H7 (cell line): Measurements from ENCODE around the gene ANXA7. TPM values are rescaled to one million over a fixed set of nuclear protein-coding genes. Genes with fewer than 3 reads are reported as not detected.
"Not testable (repeated sequence)": the region's sequence is repeated elsewhere in the genome, so short reads cannot be mapped to it uniquely, and the experiment has no call there.

Source experiments
- DNase-seq: peaks from one replicate; pipeline ENCODE4 v3.0.0; 2012
- H3K27me3 ChIP-seq: 2 replicates; pipeline ENCODE4 v1.6.0; 2011; ENCODE audit warnings: mild to moderate bottlenecking, low read length; ENCODE audit not compliant: control insufficient read depth, insufficient read depth
- H3K36me3 ChIP-seq: replicated peaks from 2 replicates; pipeline ENCODE4 v1.5.1; 2011; ENCODE audit warnings: low read length; ENCODE audit not compliant: control insufficient read depth, insufficient read depth
- H3K4me3 ChIP-seq: 2 replicates; pipeline ENCODE4 v1.5.1; 2011; ENCODE audit warnings: low read depth, mild to moderate bottlenecking, control low read depth, low read length, moderate library complexity; ENCODE audit not compliant: insufficient read depth
- total RNA-seq: library from RNA; depleted of rRNA; stranded (reverse); fragments of >200 nt; shearing (Covaris generic); gene quantifications from 2 replicates; pipeline ENCODE4 v1.2.3, GENCODE V29; 2014; rRNA removed

The ANXA7 gene
- total RNA-seq, 1 experiment from 2014 or later: 97.7 TPM

DNA sequence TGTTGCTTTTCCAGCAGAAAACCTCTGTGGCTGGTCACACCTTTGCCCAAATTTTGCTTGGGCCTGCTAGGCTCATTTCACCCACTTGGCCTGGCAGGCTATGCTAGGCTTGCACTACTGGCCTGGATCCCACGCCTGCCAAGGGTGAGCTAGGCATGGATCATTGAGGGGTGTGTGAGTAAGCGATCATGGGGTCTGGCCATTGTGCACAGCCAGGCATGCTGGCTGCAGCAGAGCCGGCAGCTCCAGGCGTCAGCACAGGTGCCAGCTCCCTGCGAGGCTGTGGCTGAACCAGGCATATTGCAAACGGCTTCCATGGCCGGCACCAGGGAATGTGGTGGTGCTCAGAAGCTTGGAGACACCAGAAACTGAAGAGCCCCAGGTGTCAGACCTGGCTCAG lies 74.4 kb downstream of the ANXA7 start:
- H3K4me3 ChIP-seq: no peak overlapping the region

DNA sequence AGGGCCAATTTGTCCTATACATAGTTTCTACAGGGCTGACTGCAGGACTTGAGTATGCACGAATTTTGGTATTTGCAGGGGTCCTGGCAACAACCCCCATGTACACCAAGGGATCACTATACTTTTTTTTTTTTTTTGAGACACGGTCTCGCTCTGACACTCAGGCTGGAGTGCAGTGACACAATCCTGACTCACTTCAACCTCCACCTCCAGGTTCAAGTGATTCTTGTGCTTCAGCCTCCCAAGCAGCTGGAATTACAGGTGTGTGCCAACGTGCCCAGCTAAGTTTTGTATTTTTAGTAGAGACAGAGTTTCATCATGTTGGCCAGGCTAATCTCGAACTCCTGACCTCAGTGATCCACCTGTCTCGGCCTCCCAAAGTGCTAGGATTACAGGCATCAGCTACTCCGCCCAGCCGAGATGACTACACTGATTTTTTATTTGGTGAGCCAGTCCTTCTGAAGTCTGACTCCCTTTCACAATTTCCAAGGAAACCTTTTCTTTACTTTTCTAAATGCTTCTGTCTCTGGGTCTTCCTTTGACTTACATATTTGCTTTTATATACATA lies 75.0 kb downstream of the ANXA7 start:
- Histone ChIP-seq H3K27me3 (no peaks in the 10 kb centered on the region), H3K4me3 (no peak overlapping the region), H3K36me3 (no peaks in the 10 kb centered on the region)
- no peak for DNase-seq

More for the DNA sequence above, 74.4 kb downstream of the ANXA7 start:
- Histone ChIP-seq H3K27me3 (no peaks in the 10 kb centered on the region), H3K36me3 (no peaks in the 10 kb centered on the region)
- no peak for DNase-seq

DNA sequence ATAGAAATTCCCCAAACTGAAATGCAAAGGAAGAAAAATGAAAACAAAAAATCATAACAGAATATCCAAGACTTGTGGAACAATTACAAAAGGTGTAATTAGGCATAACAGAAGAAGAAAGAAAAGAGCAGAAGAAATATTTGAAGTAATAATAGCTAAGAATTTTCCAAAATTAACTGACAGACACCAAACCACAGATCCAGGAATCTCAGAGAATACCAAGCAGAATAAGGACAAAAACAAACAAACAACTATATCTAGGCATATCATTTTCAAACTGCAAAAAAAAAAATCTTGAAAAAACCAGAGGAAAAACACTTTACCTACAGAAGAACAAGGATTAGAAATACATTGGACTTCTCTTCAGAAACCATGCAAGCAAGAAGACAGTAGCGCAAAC lies 80.7 kb downstream of the ANXA7 start:
- Histone ChIP-seq H3K36me3 (no peaks in the 10 kb centered on the region), H3K27me3 (no peaks in the 10 kb centered on the region), H3K4me3 (no peak overlapping the region)
- no peak for DNase-seq

DNA sequence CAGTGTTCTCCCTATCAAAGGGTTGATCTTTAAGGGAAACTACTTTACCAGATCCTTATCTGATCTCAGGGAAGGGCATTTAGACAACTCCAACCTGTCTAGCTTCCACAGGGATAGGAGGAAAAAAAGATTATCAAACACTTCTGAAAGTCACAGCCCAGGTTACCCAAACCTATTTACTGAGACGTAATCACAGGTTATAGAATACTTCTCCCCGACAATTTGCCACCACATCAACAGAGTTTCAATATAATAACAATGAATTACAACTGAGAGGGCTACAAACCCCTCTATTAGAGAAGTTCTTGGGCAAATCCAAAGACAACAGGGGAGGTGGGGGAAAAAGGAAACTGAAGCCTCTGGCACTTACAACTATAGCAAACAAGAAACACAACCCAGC lies 81.5 kb downstream of the ANXA7 start:
- no peaks in the 10 kb centered on the region for H3K36me3 ChIP-seq
- H3K4me3 ChIP-seq: no peak overlapping the region
- DNase-seq: no peak
- H3K27me3 ChIP-seq: no peaks in the 10 kb centered on the region

DNA sequence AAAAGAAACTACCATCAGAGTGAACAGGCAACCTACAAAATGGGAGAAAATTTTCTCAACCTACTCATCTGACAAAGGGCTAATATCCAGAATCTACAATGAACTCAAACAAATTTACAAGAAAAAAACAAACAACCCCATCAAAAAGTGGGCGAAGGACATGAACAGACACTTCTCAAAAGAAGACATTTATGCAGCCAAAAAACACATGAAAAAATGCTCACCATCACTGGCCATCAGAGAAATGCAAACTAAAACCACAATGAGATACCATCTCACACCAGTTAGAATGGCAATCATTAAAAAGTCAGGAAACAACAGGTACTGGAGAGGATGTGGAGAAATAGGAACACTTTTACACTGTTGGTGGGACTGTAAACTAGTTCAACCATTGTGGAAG lies 85.3 kb downstream of the ANXA7 start:
- not testable (repeated sequence) for H3K27me3 ChIP-seq, H3K36me3 ChIP-seq, DNase-seq, H3K4me3 ChIP-seq

DNA sequence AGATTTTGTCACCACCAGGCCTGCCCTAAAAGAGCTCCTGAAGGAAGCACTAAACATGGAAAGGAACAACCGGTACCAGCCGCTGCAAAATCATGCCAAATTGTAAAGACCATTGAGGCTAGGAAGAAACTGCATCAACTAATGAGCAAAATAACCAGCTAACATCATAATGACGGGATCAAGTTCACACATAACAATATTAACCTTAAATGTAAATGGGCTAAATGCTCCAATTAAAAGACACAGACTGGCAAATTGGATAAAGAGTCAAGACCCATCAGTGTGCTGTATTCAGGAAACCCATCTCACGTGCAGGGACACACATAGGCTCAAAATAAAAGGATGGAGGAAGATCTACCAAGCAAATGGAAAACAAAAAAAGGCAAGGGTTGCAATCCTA lies 88.6 kb downstream of the ANXA7 start:
- H3K36me3 ChIP-seq: not testable (repeated sequence)

More for the DNA sequence above, 88.6 kb downstream of the ANXA7 start:
- not testable (repeated sequence) for H3K4me3 ChIP-seq, H3K27me3 ChIP-seq, DNase-seq

Other genes starting within 250 kb of the ANXA7 start
- gene ECD, start 246.1 kb downstream of the ANXA7 start, total RNA-seq: 33.7 and 37.1 TPM in 2 replicates
- 14.6 and 15.6 TPM in 2 replicates for gene FAM149B1, start 245.9 kb downstream of the ANXA7 start, total RNA-seq
- gene DNAJC9, start 166.8 kb downstream of the ANXA7 start, total RNA-seq: 32.0 and 35.0 TPM in 2 replicates
- 129 and 134 TPM in 2 replicates for gene MRPS16, start 161.4 kb downstream of the ANXA7 start, total RNA-seq
- gene CFAP70, start 55.2 kb downstream of the ANXA7 start, total RNA-seq: 0.15 and 0.45 TPM in 2 replicates
- gene MSS51, start 19.5 kb upstream of the ANXA7 start, total RNA-seq: 1.7 and 2.2 TPM in 2 replicates
- 11.7 and 13.3 TPM in 2 replicates for gene PPP3CB, start 82.0 kb upstream of the ANXA7 start, total RNA-seq
- 25.0 and 28.4 TPM in 2 replicates for gene USP54, start 177.3 kb upstream of the ANXA7 start, total RNA-seq
- 2.0 and 2.8 TPM in 2 replicates for gene MYOZ1, start 227.4 kb upstream of the ANXA7 start, total RNA-seq
- 0.11 TPM in 1 of 2 replicates, not detected in the other for gene SYNPO2L, start 242.0 kb upstream of the ANXA7 start, total RNA-seq